ENCODE measurements around the gene CGRRF1.

Gene CGRRF1

GRCh38 chr14:54498095-54498531 is 11.6 kb upstream of the CGRRF1 start:
- DNase-seq (ENCODE audit: low read depth), result no peak
- no peak overlapping the region for H3K4me3 ChIP-seq (ENCODE audit: control insufficient read depth, low read depth, low read length)
- no peak for TF ChIP-seq CTCF (conservative IDR thresholded peaks at IDR 0.05; ENCODE audit: control insufficient read depth, insufficient read depth, low read depth, low read length)

- no peak for TF ChIP-seq CTCF (conservative IDR thresholded peaks at IDR 0.05; ENCODE audit: control insufficient read depth, insufficient read depth, low read depth, low read length)
- no peak overlapping the region for H3K4me3 ChIP-seq (ENCODE audit: control insufficient read depth, low read depth, low read length)
- DNase-seq (ENCODE audit: low read depth), result no peak
These were observed 11.1 kb upstream of the CGRRF1 start for GRCh38 chr14:54498579-54498978.

- no peak overlapping the region for H3K4me3 ChIP-seq (ENCODE audit: control insufficient read depth, low read depth, low read length)
- TF ChIP-seq CTCF (conservative IDR thresholded peaks at IDR 0.05; ENCODE audit: control insufficient read depth, insufficient read depth, low read depth, low read length), result no peak
- no peak for DNase-seq (ENCODE audit: low read depth)
These were observed 9.0 kb upstream of the CGRRF1 start for GRCh38 chr14:54500744-54501143.

GRCh38 chr14:54501480-54501879 is 8.2 kb upstream of the CGRRF1 start:
- no peak for TF ChIP-seq CTCF (conservative IDR thresholded peaks at IDR 0.05; ENCODE audit: control insufficient read depth, insufficient read depth, low read depth, low read length)
- no peak for DNase-seq (ENCODE audit: low read depth)
- no peak overlapping the region for H3K4me3 ChIP-seq (ENCODE audit: control insufficient read depth, low read depth, low read length)

- no peak overlapping the region for H3K4me3 ChIP-seq (ENCODE audit: control insufficient read depth, low read depth, low read length)
- DNase-seq (ENCODE audit: low read depth), result no peak
- no peak for TF ChIP-seq CTCF (conservative IDR thresholded peaks at IDR 0.05; ENCODE audit: control insufficient read depth, insufficient read depth, low read depth, low read length)
These were observed 7.1 kb upstream of the CGRRF1 start for GRCh38 chr14:54502602-54503001.

- no peak overlapping the region for H3K4me3 ChIP-seq (ENCODE audit: control insufficient read depth, low read depth, low read length)
- TF ChIP-seq CTCF (conservative IDR thresholded peaks at IDR 0.05; ENCODE audit: control insufficient read depth, insufficient read depth, low read depth, low read length), result peak; percentile 52
- DNase-seq (ENCODE audit: low read depth), result peak; percentile 48
These were observed 6.2 kb upstream of the CGRRF1 start for GRCh38 chr14:54503486-54503885.

- no peak for DNase-seq (ENCODE audit: low read depth)
These were observed 2.7 kb downstream of the CGRRF1 start for GRCh38 chr14:54512393-54512792.

More at GRCh38 chr14:54512393-54512792, 2.7 kb downstream of the CGRRF1 start:
- no peak for TF ChIP-seq CTCF (conservative IDR thresholded peaks at IDR 0.05; ENCODE audit: control insufficient read depth, insufficient read depth, low read depth, low read length)
- no peak overlapping the region for H3K4me3 ChIP-seq (ENCODE audit: control insufficient read depth, low read depth, low read length)
